ENCODE measurements around the gene GALM.

GALM gene

GRCh38 chr2:38652431-38653273 is 13.3 kb upstream of the GALM start:
- Histone ChIP-seq H3K36me3 (replicated peaks; ENCODE audit: low read depth, low read length) (no peaks in the 10 kb centered on the region), H3K9ac (ENCODE audit: low read length) (no peak overlapping the region), H3K9me3 (ENCODE audit: insufficient read depth, low read length) (no peaks in the 10 kb centered on the region), H4K20me1 (ENCODE audit: insufficient read depth, low read length) (no peaks in the 10 kb centered on the region), H3K4me3 (ENCODE audit: low read length) (no peak overlapping the region), H3K27me3 (ENCODE audit: low read depth, low read length) (peaks cover 4% of the 10 kb centered on the region; the same call in 1 of the 2 replicates), H3K27ac (ENCODE audit: low read length) (peak overlapping the region; percentile 4; the same call in 1 of the 2 replicates), H3K4me2 (ENCODE audit: low read length) (peak overlapping the region; percentile 35), H2AFZ (ENCODE audit: low read depth, low read length) (no peak overlapping the region), H3K79me2 (ENCODE audit: low read length) (no peaks in the 10 kb centered on the region), H3K4me1 (ENCODE audit: low read length) (peaks cover 28% of the 10 kb centered on the region)
- TF ChIP-seq EZH2phosphoT487 (IDR thresholded peaks at IDR 0.05; ENCODE audit: low read depth) (no peak), CTCF (IDR thresholded peaks at IDR 0.05; ENCODE audit: low read depth, low read length) (no peak)

GRCh38 chr2:38653380-38653714 is 12.6 kb upstream of the GALM start:
- Histone ChIP-seq H3K79me2 (ENCODE audit: low read length) (no peaks in the 10 kb centered on the region), H4K20me1 (ENCODE audit: insufficient read depth, low read length) (no peaks in the 10 kb centered on the region), H3K4me1 (ENCODE audit: low read length) (peaks cover 22% of the 10 kb centered on the region), H2AFZ (ENCODE audit: low read depth, low read length) (peak overlapping the region; percentile 89), H3K27ac (ENCODE audit: low read length) (peak overlapping the region; percentile 0; the same call in 1 of the 2 replicates), H3K27me3 (ENCODE audit: low read depth, low read length) (peaks cover 4% of the 10 kb centered on the region; the same call in 1 of the 2 replicates), H3K9ac (ENCODE audit: low read length) (no peak overlapping the region), H3K9me3 (ENCODE audit: insufficient read depth, low read length) (no peaks in the 10 kb centered on the region), H3K4me2 (ENCODE audit: low read length) (peak overlapping the region; percentile 35), H3K36me3 (replicated peaks; ENCODE audit: low read depth, low read length) (no peaks in the 10 kb centered on the region), H3K4me3 (ENCODE audit: low read length) (peak overlapping the region; percentile 10)
- TF ChIP-seq EZH2phosphoT487 (IDR thresholded peaks at IDR 0.05; ENCODE audit: low read depth) (no peak), CTCF (IDR thresholded peaks at IDR 0.05; ENCODE audit: low read depth, low read length) (no peak)

- Histone ChIP-seq H3K9me3 (ENCODE audit: insufficient read depth, low read length) (no peaks in the 10 kb centered on the region), H3K4me3 (ENCODE audit: low read length) (peak overlapping the region; percentile 10), H3K9ac (ENCODE audit: low read length) (no peak overlapping the region), H2AFZ (ENCODE audit: low read depth, low read length) (peak overlapping the region; percentile 89), H3K79me2 (ENCODE audit: low read length) (no peaks in the 10 kb centered on the region), H3K4me1 (ENCODE audit: low read length) (peaks cover 22% of the 10 kb centered on the region), H3K27me3 (ENCODE audit: low read depth, low read length) (peaks cover 4% of the 10 kb centered on the region; the same call in 1 of the 2 replicates), H4K20me1 (ENCODE audit: insufficient read depth, low read length) (no peaks in the 10 kb centered on the region), H3K27ac (ENCODE audit: low read length) (peak overlapping the region; percentile 0; the same call in 1 of the 2 replicates), H3K4me2 (ENCODE audit: low read length) (peak overlapping the region; percentile 35), H3K36me3 (replicated peaks; ENCODE audit: low read depth, low read length) (no peaks in the 10 kb centered on the region)
- TF ChIP-seq EZH2phosphoT487 (IDR thresholded peaks at IDR 0.05; ENCODE audit: low read depth), result no peak
- TF ChIP-seq CTCF (IDR thresholded peaks at IDR 0.05; ENCODE audit: low read depth, low read length), result no peak
Measured at GRCh38 chr2:38653715-38654527, 12.0 kb upstream of the GALM start.

Data from OCI-LY3 (cell line).